Cardiac muscle cell (in vitro differentiated cells and primary cell): ENCODE measurements around the gene AK4. TPM values are rescaled to one million over a fixed set of nuclear protein-coding genes. Genes with fewer than 3 reads are reported as not detected.
"Not testable (repeated sequence)": the region's sequence is repeated elsewhere in the genome, so short reads cannot be mapped to it uniquely, and the experiment has no call there.

Experiments used
- DNase-seq, 2 donors: peaks; one replicate each; pipeline versions ENCODE4 v3.0.0 to v3.0.0-alpha.2; 2010 to 2017; ENCODE audit warnings: low read depth in 1 of 2, low spot score in 1 of 2
- H3K27ac ChIP-seq: fragments of 200-600 bp; sonication (generic); 2 replicates; pipeline ENCODE4 v1.5.1; 2016
- H3K27me3 ChIP-seq: fragments of 200-600 bp; sonication (generic); 2 replicates; pipeline ENCODE4 v1.6.0; 2016; ENCODE audit warnings: control low read depth
- H3K36me3 ChIP-seq: fragments of 200-600 bp; sonication (generic); 2 replicates; pipeline ENCODE4 v1.5.1; 2016; ENCODE audit warnings: control low read depth
- H3K4me1 ChIP-seq: fragments of 200-600 bp; sonication (generic); 2 replicates; pipeline ENCODE4 v1.8.1; 2017; ENCODE audit warnings: low read depth, mild to moderate bottlenecking, mixed run types
- H3K4me3 ChIP-seq: fragments of 200-600 bp; sonication (generic); 2 replicates; pipeline ENCODE4 v1.5.1; 2016; ENCODE audit warnings: mild to moderate bottlenecking
- H3K9me3 ChIP-seq: fragments of 200-600 bp; sonication (generic); 2 replicates; pipeline ENCODE4 v1.5.1; 2017; ENCODE audit warnings: low read depth, mild to moderate bottlenecking, control low read depth
- polyA plus RNA-seq: library from polyadenylated mRNA; unstranded; fragments of >200 nt; fragmentation: Nextera tagmentation; extraction: Ambion mirVana; gene quantifications from 2 replicates; pipeline ENCODE4 v1.2.1, GENCODE V29; 2016
- total RNA-seq: library from RNA; depleted of rRNA; stranded (reverse); fragments of >200 nt; gene quantifications from 2 replicates; pipeline ENCODE4 v1.2.3, GENCODE V29; 2016
- TF ChIP-seq, protein P1 (sequence below): IDR thresholded peaks from 2 replicates; pipeline ENCODE4 v1.5.1; 2012; ENCODE audit warnings: low read depth, mild to moderate bottlenecking, low read length

Gene AK4
- total and polyA plus RNA-seq, 2 experiments from 2014 or later, result 93.1 to 133 TPM

- H3K27ac ChIP-seq, result no peak overlapping the region
- no peaks in the 10 kb centered on the region for H3K36me3 ChIP-seq
- DNase-seq, result peak in 1 of 2 donors; percentile 46
- no peaks in the 10 kb centered on the region for H3K4me1 ChIP-seq
- no peaks in the 10 kb centered on the region for H3K9me3 ChIP-seq
- no peak overlapping the region for H3K4me3 ChIP-seq
- H3K27me3 ChIP-seq, result peaks cover 17% of the 10 kb centered on the region
- TF ChIP-seq, protein P1, sequence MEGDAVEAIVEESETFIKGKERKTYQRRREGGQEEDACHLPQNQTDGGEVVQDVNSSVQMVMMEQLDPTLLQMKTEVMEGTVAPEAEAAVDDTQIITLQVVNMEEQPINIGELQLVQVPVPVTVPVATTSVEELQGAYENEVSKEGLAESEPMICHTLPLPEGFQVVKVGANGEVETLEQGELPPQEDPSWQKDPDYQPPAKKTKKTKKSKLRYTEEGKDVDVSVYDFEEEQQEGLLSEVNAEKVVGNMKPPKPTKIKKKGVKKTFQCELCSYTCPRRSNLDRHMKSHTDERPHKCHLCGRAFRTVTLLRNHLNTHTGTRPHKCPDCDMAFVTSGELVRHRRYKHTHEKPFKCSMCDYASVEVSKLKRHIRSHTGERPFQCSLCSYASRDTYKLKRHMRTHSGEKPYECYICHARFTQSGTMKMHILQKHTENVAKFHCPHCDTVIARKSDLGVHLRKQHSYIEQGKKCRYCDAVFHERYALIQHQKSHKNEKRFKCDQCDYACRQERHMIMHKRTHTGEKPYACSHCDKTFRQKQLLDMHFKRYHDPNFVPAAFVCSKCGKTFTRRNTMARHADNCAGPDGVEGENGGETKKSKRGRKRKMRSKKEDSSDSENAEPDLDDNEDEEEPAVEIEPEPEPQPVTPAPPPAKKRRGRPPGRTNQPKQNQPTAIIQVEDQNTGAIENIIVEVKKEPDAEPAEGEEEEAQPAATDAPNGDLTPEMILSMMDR, result no peak
These were observed 6.6 kb upstream of the AK4 start for GRCh38 chr1:65141394-65141793.

DNA sequence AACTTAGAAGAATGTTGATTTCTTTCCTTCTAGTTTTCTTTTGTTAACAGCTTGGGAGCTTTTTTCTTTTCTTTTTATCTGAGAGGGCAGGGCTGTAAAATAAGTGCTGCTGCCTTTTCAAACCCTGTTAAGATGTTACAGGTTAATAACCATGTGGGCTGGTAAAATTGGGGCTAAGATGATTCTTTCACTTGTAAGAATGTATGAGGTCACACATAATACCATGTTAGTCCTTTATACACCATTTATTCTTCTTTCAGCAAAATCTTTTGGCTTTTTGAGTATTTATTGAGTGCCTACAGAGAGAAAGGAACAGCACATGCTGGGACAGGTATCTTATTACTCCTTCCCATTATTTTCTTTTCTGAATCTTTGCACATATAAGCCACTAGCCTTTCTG is 6.1 kb upstream of the AK4 start:
- Histone ChIP-seq H3K9me3 (no peaks in the 10 kb centered on the region), H3K27me3 (peaks cover 22% of the 10 kb centered on the region), H3K4me1 (no peaks in the 10 kb centered on the region), H3K36me3 (no peaks in the 10 kb centered on the region), H3K4me3 (no peak overlapping the region), H3K27ac (no peak overlapping the region)
- no peak for DNase-seq
- TF ChIP-seq, protein P1, result no peak

DNA sequence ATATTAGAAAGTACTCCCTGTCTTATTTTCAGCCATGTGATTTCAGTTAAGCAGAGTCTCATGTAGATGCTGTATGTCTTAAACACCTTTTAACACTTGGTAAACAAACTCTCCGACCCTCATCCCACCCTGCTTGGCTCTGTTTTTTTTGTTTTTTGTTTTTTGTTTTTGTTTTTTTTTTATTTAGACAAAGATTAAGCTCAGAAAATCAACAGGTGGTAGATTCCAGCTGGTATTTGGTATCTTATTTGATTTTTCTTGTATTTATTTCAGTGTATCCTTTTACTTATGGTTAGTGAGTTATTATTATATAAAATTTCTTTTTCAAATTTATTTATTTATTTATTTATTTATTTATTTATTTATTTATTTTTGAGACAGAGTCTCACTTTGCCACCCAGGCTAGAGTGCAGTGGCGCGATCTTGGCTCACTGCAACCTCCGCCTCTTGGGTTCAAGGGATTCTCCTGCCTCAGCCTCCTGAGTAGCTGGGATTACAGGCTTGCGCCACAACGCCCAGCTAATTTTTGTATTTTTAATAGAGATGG is 4.8 kb upstream of the AK4 start:
- H3K27ac ChIP-seq, H3K4me1 ChIP-seq, DNase-seq, H3K9me3 ChIP-seq, H3K36me3 ChIP-seq, H3K4me3 ChIP-seq: not testable (repeated sequence)
- H3K27me3 ChIP-seq, result peaks cover 24% of the 10 kb centered on the region

GRCh38 chr1:65146908-65147423 is 1.0 kb upstream of the AK4 start:
- TF ChIP-seq, protein P1, result no peak
- Histone ChIP-seq H3K27ac (no peak overlapping the region), H3K9me3 (no peaks in the 10 kb centered on the region), H3K36me3 (no peaks in the 10 kb centered on the region), H3K27me3 (peaks cover 24% of the 10 kb centered on the region), H3K4me3 (peak overlapping the region; percentile 51), H3K4me1 (peaks cover 10% of the 10 kb centered on the region)
- no peak for DNase-seq

DNA sequence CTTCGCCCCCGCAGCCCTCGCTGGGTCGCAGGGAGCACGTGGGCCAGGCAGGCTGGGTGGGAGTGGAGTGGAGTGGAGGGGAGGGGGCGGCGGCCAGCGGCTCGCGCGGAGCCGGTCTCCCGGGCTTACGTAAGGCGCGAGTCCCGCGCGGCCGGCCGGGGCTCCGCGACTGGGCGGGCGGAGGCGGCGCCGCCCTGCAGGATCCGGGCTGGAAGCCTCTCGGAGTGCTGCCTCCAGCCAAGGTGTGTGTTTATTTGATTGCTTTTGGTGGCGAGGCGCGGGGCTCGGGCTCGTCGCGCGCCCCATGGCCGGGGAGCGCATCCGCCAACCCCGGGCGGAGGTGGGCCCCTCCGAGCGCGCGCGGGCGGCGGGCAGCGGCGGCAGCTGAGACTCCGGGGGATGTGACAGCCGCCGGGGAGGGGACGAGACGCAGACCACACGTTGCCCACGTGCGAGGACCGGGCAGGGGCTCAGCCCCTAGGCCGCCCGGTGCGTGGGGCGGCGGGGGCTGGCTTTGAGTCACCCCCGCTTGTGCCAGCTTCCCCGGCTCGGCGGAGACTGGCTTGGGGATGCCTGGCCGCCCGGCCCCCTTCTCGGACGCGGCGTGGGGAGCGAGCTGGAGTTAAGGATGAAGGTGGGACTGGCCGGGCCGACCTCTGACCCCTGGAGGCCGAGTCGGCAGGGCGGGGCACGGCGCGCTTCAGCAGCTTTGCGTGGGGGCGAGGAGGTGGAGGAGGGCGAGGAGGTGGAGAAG is 402 bp upstream of the AK4 start:
- peak; percentile 50 to 63 for DNase-seq
- H3K4me3 ChIP-seq, result peak overlapping the region; percentile 51
- H3K27me3 ChIP-seq, result peaks cover 24% of the 10 kb centered on the region
- H3K36me3 ChIP-seq, result no peaks in the 10 kb centered on the region
- H3K4me1 ChIP-seq, result peaks cover 10% of the 10 kb centered on the region
- TF ChIP-seq, protein P1, result no peak
- no peak overlapping the region for H3K27ac ChIP-seq
- H3K9me3 ChIP-seq, result no peaks in the 10 kb centered on the region

DNA sequence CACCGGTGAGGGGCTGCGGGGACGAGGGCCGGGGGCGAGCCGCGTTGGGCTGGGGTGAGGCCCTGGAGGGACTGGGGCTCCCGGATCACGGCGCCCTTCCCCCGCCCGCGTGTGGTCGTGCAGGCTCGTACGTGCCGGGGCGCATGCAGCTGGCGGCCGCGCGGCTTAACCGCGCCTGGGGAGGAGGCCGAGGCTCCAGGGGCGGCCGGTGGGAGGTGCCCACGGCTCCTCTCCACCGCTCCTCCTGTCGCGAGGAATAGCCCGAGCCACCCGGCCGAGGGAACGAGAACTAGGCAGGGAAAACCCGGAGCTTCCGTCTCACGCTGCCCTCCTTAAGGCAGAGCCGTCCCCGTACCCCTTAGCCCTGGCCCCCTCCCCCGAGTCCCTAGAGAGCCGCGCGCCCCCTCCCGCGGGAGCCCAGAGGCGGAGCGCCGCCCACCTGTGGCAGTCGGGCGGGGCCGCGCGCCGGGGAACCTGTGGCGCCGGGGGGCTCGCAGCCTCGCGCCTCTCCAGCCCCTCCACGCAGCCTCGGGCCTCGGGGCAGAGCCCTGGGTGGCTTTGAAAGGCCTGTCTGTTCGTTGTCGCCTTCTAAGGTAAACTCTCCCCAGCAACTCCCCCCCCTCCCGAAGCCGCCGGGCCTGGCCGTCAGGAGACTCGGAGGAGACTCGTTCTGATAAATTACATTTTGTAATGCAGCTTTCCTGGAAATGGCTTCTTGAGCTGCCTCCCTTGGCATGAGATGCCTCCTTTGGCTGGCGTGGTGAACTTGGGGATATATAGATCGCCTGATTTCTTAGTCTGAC is 746 bp downstream of the AK4 start:
- Histone ChIP-seq H3K4me1 (peaks cover 10% of the 10 kb centered on the region), H3K36me3 (no peaks in the 10 kb centered on the region), H3K9me3 (no peaks in the 10 kb centered on the region), H3K27me3 (peaks cover 24% of the 10 kb centered on the region), H3K4me3 (peak overlapping the region; percentile 51), H3K27ac (peak overlapping the region; percentile 84)
- TF ChIP-seq, protein P1, result no peak
- peak; percentile 61 to 71 for DNase-seq
